Lower leg skin (tissue), 3 donors: ENCODE results near the gene ACVR1.

Experiments used
- POLR2A ChIP-seq, 2 donors: fragments of 450-650 bp; IDR thresholded peaks; one replicate each; pipeline ENCODE4 v1.6.1; 2016 to 2017; ENCODE audit warnings: antibody characterized with exemption in 2 of 2, mild to moderate bottlenecking in 1 of 2, moderate library complexity in 1 of 2
- TF ChIP-seq, protein P1 (sequence below), 3 donors: fragments of 450-650 bp; IDR thresholded peaks; one replicate each; pipeline ENCODE4 v1.5.1; 2016; ENCODE audit warnings: antibody characterized with exemption in 3 of 3, mild to moderate bottlenecking in 3 of 3, moderate library complexity in 2 of 3

DNA sequence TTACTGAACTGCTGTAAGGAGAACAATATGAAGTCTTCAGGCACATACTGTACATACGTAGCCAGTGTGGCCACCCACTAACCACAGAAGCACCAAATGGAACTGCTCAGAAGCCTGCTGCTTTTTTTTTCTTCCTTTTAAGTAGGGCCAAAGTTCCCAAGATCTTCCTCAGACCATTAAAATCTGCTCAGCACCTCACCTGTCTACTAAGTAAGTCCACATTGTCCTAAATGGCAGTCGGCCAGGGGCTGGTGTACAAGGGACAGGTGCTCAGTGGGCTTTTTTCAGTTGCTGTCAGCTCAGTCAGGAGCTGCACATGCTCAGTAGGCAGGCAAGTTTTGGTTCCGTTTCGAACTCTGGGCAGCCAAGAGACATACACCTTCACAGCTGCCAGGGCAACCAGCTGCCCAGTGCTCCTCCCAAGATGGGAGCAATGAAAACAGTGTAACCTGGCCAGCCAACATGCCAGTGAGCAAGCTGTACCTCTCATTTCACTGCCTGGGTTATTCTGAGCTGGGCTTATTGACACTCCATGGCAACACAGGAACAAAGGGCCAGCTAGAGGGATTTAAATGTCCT is 86.1 kb downstream of the ACVR1 start:
- TF ChIP-seq, protein P1, sequence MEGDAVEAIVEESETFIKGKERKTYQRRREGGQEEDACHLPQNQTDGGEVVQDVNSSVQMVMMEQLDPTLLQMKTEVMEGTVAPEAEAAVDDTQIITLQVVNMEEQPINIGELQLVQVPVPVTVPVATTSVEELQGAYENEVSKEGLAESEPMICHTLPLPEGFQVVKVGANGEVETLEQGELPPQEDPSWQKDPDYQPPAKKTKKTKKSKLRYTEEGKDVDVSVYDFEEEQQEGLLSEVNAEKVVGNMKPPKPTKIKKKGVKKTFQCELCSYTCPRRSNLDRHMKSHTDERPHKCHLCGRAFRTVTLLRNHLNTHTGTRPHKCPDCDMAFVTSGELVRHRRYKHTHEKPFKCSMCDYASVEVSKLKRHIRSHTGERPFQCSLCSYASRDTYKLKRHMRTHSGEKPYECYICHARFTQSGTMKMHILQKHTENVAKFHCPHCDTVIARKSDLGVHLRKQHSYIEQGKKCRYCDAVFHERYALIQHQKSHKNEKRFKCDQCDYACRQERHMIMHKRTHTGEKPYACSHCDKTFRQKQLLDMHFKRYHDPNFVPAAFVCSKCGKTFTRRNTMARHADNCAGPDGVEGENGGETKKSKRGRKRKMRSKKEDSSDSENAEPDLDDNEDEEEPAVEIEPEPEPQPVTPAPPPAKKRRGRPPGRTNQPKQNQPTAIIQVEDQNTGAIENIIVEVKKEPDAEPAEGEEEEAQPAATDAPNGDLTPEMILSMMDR (IDR thresholded peaks at IDR 0.05), result no peak
- no peak for TF ChIP-seq POLR2A (IDR thresholded peaks at IDR 0.05)
